ENCODE data around the gene ITGB2. TPM values are rescaled to one million over a fixed set of nuclear protein-coding genes. Genes with fewer than 3 reads are reported as not detected.

ITGB2 gene
- total RNA-seq, 1 experiment from 2014 or later: 1.5 TPM

DNA sequence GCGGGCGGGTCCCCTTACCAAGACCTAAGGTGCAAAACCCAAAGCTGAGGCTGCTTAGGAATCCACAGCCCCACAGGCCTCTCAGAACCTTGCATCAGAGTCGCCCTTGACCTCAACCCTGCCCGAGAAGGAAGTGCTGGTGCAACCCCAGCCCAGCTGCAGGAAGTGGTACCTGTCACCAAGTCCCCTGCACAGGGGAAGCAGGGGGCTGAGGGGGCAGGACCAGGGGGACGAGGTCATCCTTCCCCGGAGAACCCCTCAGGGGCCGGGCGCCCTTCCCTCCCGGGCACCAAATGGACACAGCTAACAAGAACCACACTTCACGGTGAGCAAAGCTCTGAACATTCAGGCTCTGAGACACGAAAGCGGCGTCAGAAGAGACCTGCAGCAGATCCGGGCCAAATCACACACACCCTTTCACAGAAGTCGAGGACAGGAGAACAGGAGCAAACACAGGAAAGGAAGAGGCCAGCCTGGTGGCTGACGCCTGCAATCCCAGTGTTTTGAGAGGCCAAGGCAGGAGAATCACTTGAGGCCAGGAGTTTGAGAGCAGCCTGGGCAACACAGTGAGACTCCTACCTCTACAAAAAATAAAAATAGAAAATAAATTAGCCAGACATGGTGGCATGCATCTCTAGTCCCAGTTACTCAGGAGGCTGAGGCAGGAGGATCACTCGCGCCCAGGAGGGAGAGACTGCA is 6.4 kb downstream of the ITGB2 start:
- H3K36me3 Mint-ChIP-seq: no peaks in the 10 kb centered on the region
- CTCF ChIA-PET: interaction anchor here (1.4 to 1.8 kb wide), 2 partner anchors 17 to 224 kb away, joined by 3 to 5 read pairs; no protein-coding TSS in a partner anchor

DNA sequence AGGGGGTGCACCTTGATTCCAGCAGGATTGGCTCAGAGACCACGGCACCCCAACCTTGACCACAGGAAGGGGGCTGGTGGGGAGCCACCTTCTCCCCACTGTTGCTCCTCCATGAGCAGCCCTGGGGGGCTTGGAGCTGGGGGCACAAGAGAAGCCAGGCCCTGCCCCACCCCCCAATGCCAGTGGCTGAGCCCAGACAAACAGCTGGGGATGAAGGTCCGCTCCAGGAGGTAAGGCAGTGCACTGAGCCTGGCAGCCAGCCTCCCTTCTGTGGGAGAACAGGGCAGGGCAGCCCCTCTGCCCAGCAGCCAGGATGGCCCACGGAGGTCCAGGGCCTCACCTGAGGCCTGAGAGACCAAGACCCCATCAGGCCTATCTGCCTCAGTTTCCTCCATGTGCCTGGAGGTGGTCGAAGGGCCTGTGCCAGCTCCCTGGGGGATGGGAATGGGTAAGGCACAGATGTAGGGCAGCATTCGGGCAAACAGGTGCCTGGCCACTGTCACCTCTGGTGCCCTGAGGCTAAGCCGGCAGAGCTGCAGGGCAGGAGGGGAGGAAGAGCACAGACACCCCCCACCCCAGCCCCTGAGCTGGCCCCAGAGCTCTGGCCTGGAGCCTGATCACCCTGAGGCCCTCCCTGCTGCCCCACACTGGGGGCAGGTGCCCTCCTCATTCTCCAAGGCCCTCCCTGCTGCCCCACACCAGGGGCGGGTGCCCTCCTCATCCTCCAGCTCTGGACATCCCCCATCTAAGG is 7.1 kb downstream of the ITGB2 start:
- ATAC-seq: no peak
- H3K4me3 Mint-ChIP-seq: no peak overlapping the region
- H3K27ac Mint-ChIP-seq: no peak overlapping the region
- CTCF ChIA-PET: interaction anchor here (1.8 kb wide), 1 partner anchor 225 kb away, joined by 5 read pairs; no protein-coding TSS in a partner anchor
- TF ChIP-seq ZBTB21 (CRISPR knock-in tag; IDR thresholded peaks at IDR 0.05; ENCODE audit: borderline replicate concordance) (no peak), ESRRA (CRISPR knock-in tag; IDR thresholded peaks at IDR 0.05; ENCODE audit: borderline replicate concordance) (no peak), GRHL2 (CRISPR knock-in tag; IDR thresholded peaks at IDR 0.05; ENCODE audit: insufficient replicate concordance, severe bottlenecking) (no peak), NFATC4 (CRISPR knock-in tag; IDR thresholded peaks at IDR 0.05) (no peak), FOXP1 (CRISPR knock-in tag; IDR thresholded peaks at IDR 0.05; ENCODE audit: borderline replicate concordance) (no peak), RORB (CRISPR knock-in tag; IDR thresholded peaks at IDR 0.05) (no peak), HMGA2 (CRISPR knock-in tag; IDR thresholded peaks at IDR 0.05) (no peak), NR2C2 (CRISPR knock-in tag; IDR thresholded peaks at IDR 0.05) (no peak), MXD4 (CRISPR knock-in tag; IDR thresholded peaks at IDR 0.05; ENCODE audit: borderline replicate concordance) (no peak), ZNF671 (CRISPR knock-in tag; IDR thresholded peaks at IDR 0.05) (no peak)
- TF ChIP-seq, protein P1, sequence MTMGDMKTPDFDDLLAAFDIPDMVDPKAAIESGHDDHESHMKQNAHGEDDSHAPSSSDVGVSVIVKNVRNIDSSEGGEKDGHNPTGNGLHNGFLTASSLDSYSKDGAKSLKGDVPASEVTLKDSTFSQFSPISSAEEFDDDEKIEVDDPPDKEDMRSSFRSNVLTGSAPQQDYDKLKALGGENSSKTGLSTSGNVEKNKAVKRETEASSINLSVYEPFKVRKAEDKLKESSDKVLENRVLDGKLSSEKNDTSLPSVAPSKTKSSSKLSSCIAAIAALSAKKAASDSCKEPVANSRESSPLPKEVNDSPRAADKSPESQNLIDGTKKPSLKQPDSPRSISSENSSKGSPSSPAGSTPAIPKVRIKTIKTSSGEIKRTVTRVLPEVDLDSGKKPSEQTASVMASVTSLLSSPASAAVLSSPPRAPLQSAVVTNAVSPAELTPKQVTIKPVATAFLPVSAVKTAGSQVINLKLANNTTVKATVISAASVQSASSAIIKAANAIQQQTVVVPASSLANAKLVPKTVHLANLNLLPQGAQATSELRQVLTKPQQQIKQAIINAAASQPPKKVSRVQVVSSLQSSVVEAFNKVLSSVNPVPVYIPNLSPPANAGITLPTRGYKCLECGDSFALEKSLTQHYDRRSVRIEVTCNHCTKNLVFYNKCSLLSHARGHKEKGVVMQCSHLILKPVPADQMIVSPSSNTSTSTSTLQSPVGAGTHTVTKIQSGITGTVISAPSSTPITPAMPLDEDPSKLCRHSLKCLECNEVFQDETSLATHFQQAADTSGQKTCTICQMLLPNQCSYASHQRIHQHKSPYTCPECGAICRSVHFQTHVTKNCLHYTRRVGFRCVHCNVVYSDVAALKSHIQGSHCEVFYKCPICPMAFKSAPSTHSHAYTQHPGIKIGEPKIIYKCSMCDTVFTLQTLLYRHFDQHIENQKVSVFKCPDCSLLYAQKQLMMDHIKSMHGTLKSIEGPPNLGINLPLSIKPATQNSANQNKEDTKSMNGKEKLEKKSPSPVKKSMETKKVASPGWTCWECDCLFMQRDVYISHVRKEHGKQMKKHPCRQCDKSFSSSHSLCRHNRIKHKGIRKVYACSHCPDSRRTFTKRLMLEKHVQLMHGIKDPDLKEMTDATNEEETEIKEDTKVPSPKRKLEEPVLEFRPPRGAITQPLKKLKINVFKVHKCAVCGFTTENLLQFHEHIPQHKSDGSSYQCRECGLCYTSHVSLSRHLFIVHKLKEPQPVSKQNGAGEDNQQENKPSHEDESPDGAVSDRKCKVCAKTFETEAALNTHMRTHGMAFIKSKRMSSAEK (CRISPR knock-in tag; IDR thresholded peaks at IDR 0.05; ENCODE audit: borderline replicate concordance): no peak
- TF ChIP-seq, protein P2, sequence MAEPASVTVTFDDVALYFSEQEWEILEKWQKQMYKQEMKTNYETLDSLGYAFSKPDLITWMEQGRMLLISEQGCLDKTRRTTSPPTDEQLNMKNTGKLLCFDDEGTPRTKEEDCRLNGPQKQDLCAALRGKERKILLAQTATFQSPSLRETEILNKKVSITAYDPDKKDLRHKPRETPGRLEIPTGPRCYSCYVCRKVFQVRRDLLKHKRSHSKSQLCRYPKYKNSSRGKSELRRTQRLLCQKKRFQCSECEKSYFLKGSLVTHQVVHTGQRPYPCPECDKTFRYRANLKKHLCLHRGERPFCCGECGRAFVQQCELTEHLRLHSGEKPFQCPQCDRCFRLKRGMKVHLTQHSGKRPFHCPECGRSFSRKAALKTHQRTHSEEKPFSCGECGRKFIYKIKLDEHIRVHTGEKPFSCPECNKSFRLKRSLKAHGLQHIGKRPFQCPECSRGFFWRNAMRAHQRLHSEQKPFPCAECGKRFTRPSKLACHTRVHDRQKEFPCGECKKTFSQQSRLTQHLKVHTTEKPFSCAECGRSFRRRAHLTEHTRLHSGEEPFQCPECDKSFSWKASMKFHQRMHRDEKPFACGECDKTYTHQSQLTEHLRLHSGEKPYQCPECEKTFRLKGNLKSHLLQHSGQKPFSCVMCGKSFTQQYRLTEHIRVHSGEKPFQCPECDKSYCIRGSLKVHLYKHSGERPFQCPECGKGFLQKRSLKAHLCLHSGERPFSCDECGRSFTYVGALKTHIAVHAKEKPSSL (CRISPR knock-in tag; conservative IDR thresholded peaks at IDR 0.05): no peak
- TF ChIP-seq, protein P3, sequence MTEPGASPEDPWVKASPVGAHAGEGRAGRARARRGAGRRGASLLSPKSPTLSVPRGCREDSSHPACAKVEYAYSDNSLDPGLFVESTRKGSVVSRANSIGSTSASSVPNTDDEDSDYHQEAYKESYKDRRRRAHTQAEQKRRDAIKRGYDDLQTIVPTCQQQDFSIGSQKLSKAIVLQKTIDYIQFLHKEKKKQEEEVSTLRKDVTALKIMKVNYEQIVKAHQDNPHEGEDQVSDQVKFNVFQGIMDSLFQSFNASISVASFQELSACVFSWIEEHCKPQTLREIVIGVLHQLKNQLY (CRISPR knock-in tag; IDR thresholded peaks at IDR 0.05): no peak
- TF ChIP-seq, protein P4, sequence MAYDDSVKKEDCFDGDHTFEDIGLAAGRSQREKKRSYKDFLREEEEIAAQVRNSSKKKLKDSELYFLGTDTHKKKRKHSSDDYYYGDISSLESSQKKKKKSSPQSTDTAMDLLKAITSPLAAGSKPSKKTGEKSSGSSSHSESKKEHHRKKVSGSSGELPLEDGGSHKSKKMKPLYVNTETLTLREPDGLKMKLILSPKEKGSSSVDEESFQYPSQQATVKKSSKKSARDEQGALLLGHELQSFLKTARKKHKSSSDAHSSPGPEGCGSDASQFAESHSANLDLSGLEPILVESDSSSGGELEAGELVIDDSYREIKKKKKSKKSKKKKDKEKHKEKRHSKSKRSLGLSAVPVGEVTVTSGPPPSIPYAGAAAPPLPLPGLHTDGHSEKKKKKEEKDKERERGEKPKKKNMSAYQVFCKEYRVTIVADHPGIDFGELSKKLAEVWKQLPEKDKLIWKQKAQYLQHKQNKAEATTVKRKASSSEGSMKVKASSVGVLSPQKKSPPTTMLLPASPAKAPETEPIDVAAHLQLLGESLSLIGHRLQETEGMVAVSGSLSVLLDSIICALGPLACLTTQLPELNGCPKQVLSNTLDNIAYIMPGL (CRISPR knock-in tag; IDR thresholded peaks at IDR 0.05): no peak
- POLR2A ChIA-PET: no interaction called here
- H3K27me3 Mint-ChIP-seq (ENCODE audit: low read depth): no peaks in the 10 kb centered on the region
- no peak for DNase-seq (ENCODE audit: low spot score)
- no peaks in the 10 kb centered on the region for H3K4me1 Mint-ChIP-seq
- no peaks in the 10 kb centered on the region for H3K36me3 Mint-ChIP-seq
- H3K9me3 Mint-ChIP-seq: no peaks in the 10 kb centered on the region

More for the DNA sequence above, 6.4 kb downstream of the ITGB2 start:
- H3K27ac Mint-ChIP-seq: peak overlapping the region; percentile 21; the same call in 1 of the 2 replicates
- no peaks in the 10 kb centered on the region for H3K4me1 Mint-ChIP-seq
- no peak for DNase-seq (ENCODE audit: low spot score)
- no peak for ATAC-seq
- TF ChIP-seq NFATC4 (CRISPR knock-in tag; IDR thresholded peaks at IDR 0.05) (no peak), GABPB1 (CRISPR knock-in tag; IDR thresholded peaks at IDR 0.05) (peak; percentile 97)
- POLR2A ChIA-PET: no interaction called here
- H3K4me3 Mint-ChIP-seq: no peak overlapping the region
- no peaks in the 10 kb centered on the region for H3K9me3 Mint-ChIP-seq
- H3K27me3 Mint-ChIP-seq (ENCODE audit: low read depth): no peaks in the 10 kb centered on the region
